ENCODE data around the gene OSBP2.

- TF ChIP-seq CTCF (IDR thresholded peaks at IDR 0.05) (no peak), POLR2A (IDR thresholded peaks at IDR 0.05) (no peak)
Observed at GRCh38 chr22:30752771-30753170, 58.1 kb downstream of the OSBP2 start.
